IMR-90 (cell line): ENCODE data around the gene USP5. TPM values are rescaled to one million over a fixed set of nuclear protein-coding genes. Genes with fewer than 3 reads are reported as not detected.

Source experiments
- ATAC-seq: fragments of 200-7000 bp; cut with Tn5 transposase; 2 replicates; pipeline ENCODE4 v1.9.1; 2020; ENCODE audit warnings: low read depth, mild to moderate bottlenecking, moderate library complexity
- BruUV-seq: library from RNA; stranded (reverse); fragments of 400-500 nt; replicated peaks from 2 replicates; lab custom pipeline; 2021; lab: Mats Ljungman, UMichigan
- CTCF ChIA-PET: fragments of 300-600 bp; formaldehyde crosslinking; extraction: SDS; loops from one replicate; lab custom pipeline; 2021; ENCODE audit warnings: antibody characterized with exemption; lab: Yijun Ruan, JAX
- POLR2A ChIA-PET: fragments of 300-600 bp; sonication (Branson Sonifier 250); formaldehyde crosslinking; loops from one replicate; lab custom pipeline; 2022; ENCODE audit warnings: antibody characterized with exemption; ENCODE audit not compliant: unreplicated experiment; lab: Charles Lee
- DNase-seq: peaks from one replicate; pipeline ENCODE4 v3.0.0; 2013
- H2AFZ ChIP-seq: replicated peaks from 2 replicates; pipeline ENCODE3; 2013; ENCODE audit warnings: low read length, mild to moderate bottlenecking; ENCODE audit not compliant: poor library complexity
- H2AK5ac ChIP-seq: 2 replicates; pipeline ENCODE4 v1.6.1; 2013; ENCODE audit warnings: low read depth, low read length, inconsistent platforms
- H2AK9ac ChIP-seq: replicated peaks from 2 replicates; pipeline ENCODE3; 2013; ENCODE audit warnings: mild to moderate bottlenecking, low read depth, low read length, moderate library complexity; ENCODE audit not compliant: poor library complexity
- H2BK120ac ChIP-seq: 2 replicates; pipeline ENCODE4 v1.6.1; 2013; ENCODE audit warnings: low read depth, low read length, inconsistent platforms
- H2BK15ac ChIP-seq: 3 replicates; pipeline ENCODE4 v1.6.1; 2013; ENCODE audit warnings: low read depth, low read length, inconsistent platforms
- H2BK20ac ChIP-seq: 2 replicates; pipeline ENCODE4 v1.6.1; 2013; ENCODE audit warnings: low read depth, mild to moderate bottlenecking, inconsistent platforms, low read length, moderate library complexity
- H2BK5ac ChIP-seq: 2 replicates; pipeline ENCODE4 v1.6.1; 2013; ENCODE audit warnings: mild to moderate bottlenecking, low read depth, low read length, inconsistent platforms; ENCODE audit not compliant: poor library complexity, severe bottlenecking
- H3K14ac ChIP-seq: replicated peaks from 2 replicates; pipeline ENCODE4 v1.6.1; 2013; ENCODE audit warnings: low read depth, low read length, inconsistent platforms
- H3K18ac ChIP-seq: 2 replicates; pipeline ENCODE4 v1.6.1; 2013; ENCODE audit warnings: low read depth, low read length, control low read depth
- H3K23ac ChIP-seq: 2 replicates; pipeline ENCODE4 v1.6.1; 2013; ENCODE audit warnings: low read depth, low read length, inconsistent platforms
- H3K27ac ChIP-seq: 2 replicates; pipeline ENCODE4 v1.5.1; 2013; ENCODE audit warnings: mild to moderate bottlenecking, control low read depth, low read length; ENCODE audit not compliant: insufficient read depth
- H3K27me3 ChIP-seq: 2 replicates; pipeline ENCODE4 v1.6.1; 2013; ENCODE audit warnings: low read length; ENCODE audit not compliant: control insufficient read depth, insufficient read depth
- H3K36me3 ChIP-seq: 2 replicates; pipeline ENCODE4 v1.6.1; 2013; ENCODE audit warnings: low read length, mixed read lengths; ENCODE audit not compliant: control insufficient read depth, insufficient read depth
- H3K4ac ChIP-seq: 2 replicates; pipeline ENCODE4 v1.6.1; 2013; ENCODE audit warnings: low read depth, low read length, inconsistent platforms
- H3K4me1 ChIP-seq: 2 replicates; pipeline ENCODE4 v1.6.1; 2013; ENCODE audit warnings: low read length, mixed read lengths; ENCODE audit not compliant: control insufficient read depth, insufficient read depth
- H3K4me2 ChIP-seq: 2 replicates; pipeline ENCODE4 v1.6.1; 2013; ENCODE audit warnings: low read depth, mild to moderate bottlenecking, control low read depth, low read length, moderate library complexity
- H3K4me3 ChIP-seq: 2 replicates; pipeline ENCODE4 v1.5.1; 2013; ENCODE audit warnings: low read depth, mild to moderate bottlenecking, control low read depth, low read length, moderate library complexity; ENCODE audit not compliant: insufficient read depth
- H3K56ac ChIP-seq: 2 replicates; pipeline ENCODE4 v1.6.1; 2013; ENCODE audit warnings: low read length, inconsistent platforms; ENCODE audit not compliant: insufficient read depth; ENCODE audit errors: extremely low read depth
- H3K79me1 ChIP-seq, 2 experiments: 2 replicates each; pipeline ENCODE4 v1.6.1; 2013; ENCODE audit warnings: low read length in 2 of 2, inconsistent platforms in 1 of 2, low read depth in 1 of 2
- H3K9ac ChIP-seq: 2 replicates; pipeline ENCODE4 v1.6.1; 2013; ENCODE audit warnings: low read depth, low read length, control low read depth
- H3K9me1 ChIP-seq: 2 replicates; pipeline ENCODE4 v1.6.1; 2013; ENCODE audit warnings: low read length, inconsistent platforms; ENCODE audit not compliant: insufficient read depth
- H3K9me3 ChIP-seq: 2 replicates; pipeline ENCODE4 v1.6.1; 2013; ENCODE audit warnings: low read length; ENCODE audit not compliant: control insufficient read depth, insufficient read depth
- H4K20me1 ChIP-seq: 2 replicates; pipeline ENCODE4 v1.6.1; 2013; ENCODE audit warnings: low read length, inconsistent platforms; ENCODE audit not compliant: insufficient read depth
- H4K5ac ChIP-seq: 2 replicates; pipeline ENCODE4 v1.6.1; 2013; ENCODE audit warnings: mild to moderate bottlenecking, low read depth, low read length, control low read depth
- H4K8ac ChIP-seq, 2 experiments: 2 replicates each; pipeline ENCODE4 v1.6.1; 2013; ENCODE audit warnings: low read depth in 2 of 2, low read length in 2 of 2, control low read depth in 1 of 2, inconsistent platforms in 1 of 2
- H4K91ac ChIP-seq: 2 replicates; pipeline ENCODE4 v1.6.1; 2013; ENCODE audit warnings: low read depth, low read length, inconsistent platforms; ENCODE audit not compliant: insufficient read depth
- BHLHE40 ChIP-seq: fragments of 150-350 bp; IDR thresholded peaks from 2 replicates; pipeline ENCODE4 v1.6.1; 2016; ENCODE audit warnings: mild to moderate bottlenecking, low read depth, low read length
- CEBPB ChIP-seq: IDR thresholded peaks from 2 replicates; pipeline ENCODE4 v1.6.1; 2012; ENCODE audit warnings: low read depth, low read length, improper control_type of control experiment
- CHD1 ChIP-seq: IDR thresholded peaks from 2 replicates; pipeline ENCODE4 v1.6.1; 2012; ENCODE audit warnings: low read depth, low read length, improper control_type of control experiment
- MAFK ChIP-seq: IDR thresholded peaks from 2 replicates; pipeline ENCODE4 v1.6.1; 2012; ENCODE audit warnings: low read depth, low read length, improper control_type of control experiment
- MAZ ChIP-seq: IDR thresholded peaks from 2 replicates; pipeline ENCODE4 v1.6.1; 2012; ENCODE audit warnings: low read depth, mild to moderate bottlenecking, low read length, improper control_type of control experiment, moderate library complexity, borderline replicate concordance
- MXI1 ChIP-seq: IDR thresholded peaks from 2 replicates; pipeline ENCODE4 v1.6.1; 2012; ENCODE audit warnings: low read depth, mild to moderate bottlenecking, low read length, moderate library complexity, borderline replicate concordance
- NFE2L2 ChIP-seq: fragments of 150-350 bp; IDR thresholded peaks from 2 replicates; pipeline ENCODE4 v1.6.1; 2016; ENCODE audit warnings: low read depth, mild to moderate bottlenecking, low read length
- POLR2A ChIP-seq: IDR thresholded peaks from 2 replicates; pipeline ENCODE4 v1.6.1; 2012; ENCODE audit warnings: mild to moderate bottlenecking, low read depth, low read length
- RAD21 ChIP-seq: IDR thresholded peaks from 2 replicates; pipeline ENCODE4 v1.6.1; 2012; ENCODE audit warnings: low read length, improper control_type of control experiment
- RCOR1 ChIP-seq: IDR thresholded peaks from 2 replicates; pipeline ENCODE4 v1.6.1; 2012; ENCODE audit warnings: mild to moderate bottlenecking, low read length, improper control_type of control experiment; ENCODE audit not compliant: insufficient replicate concordance
- SMC3 ChIP-seq: fragments of 150-350 bp; IDR thresholded peaks from 2 replicates; pipeline ENCODE4 v1.6.1; 2016; ENCODE audit warnings: low read depth, mild to moderate bottlenecking, antibody characterized with exemption, low read length, moderate library complexity
- WGBS, 2 experiments: methylation state at CpG; one replicate each; pipeline versions ENCODE4 v1.1.5 to v1.1.7; 2013; ENCODE audit warnings: missing lambda C conversion rate in 2 of 2; ENCODE audit not compliant: insufficient read length in 1 of 2; ENCODE audit errors: extremely low coverage in 2 of 2; 5-methylcytosine and 5-hydroxymethylcytosine counted together
- dilution Hi-C: fragments of 300-500 bp; cut with HindIII; formaldehyde crosslinking; loops from one replicate; pipeline ENCODE4 v1.14.3; 2018; ENCODE audit warnings: low sequenced_read_pairs; ENCODE audit not compliant: unreplicated experiment
- in situ Hi-C: fragments of 300-500 bp; cut with MboI; formaldehyde crosslinking; loops from 3 replicates; pipeline ENCODE4 v1.14.3; 2019; ENCODE audit warnings: low sequenced_read_pairs, inconsistent platforms, mixed read lengths
- intact Hi-C: fragments of 100-400 bp; cut with micrococcal nuclease; formaldehyde crosslinking; loops from 2 replicates; pipeline ENCODE4 v1.10.0; 2022
- polyA plus RNA-seq, 3 experiments: library from polyadenylated mRNA; depleted of rRNA; stranded (reverse); fragments of >200 nt; gene quantifications; 2 replicates each; pipeline ENCODE4 v1.2.3, GENCODE V29; 2012; ENCODE audit warnings: low replicate concordance in 1 of 3
- total RNA-seq: library from RNA; depleted of rRNA; stranded (reverse); fragments of >200 nt; gene quantifications from 2 replicates; pipeline ENCODE4 v1.2.3, GENCODE V29; 2012
- TF ChIP-seq, protein P1 (sequence below): fragments of 150-350 bp; IDR thresholded peaks from 2 replicates; pipeline ENCODE4 v1.6.1; 2017; ENCODE audit warnings: mild to moderate bottlenecking, antibody characterized with exemption, low read length, low read depth
- TF ChIP-seq, protein P2 (sequence below): conservative IDR thresholded peaks from 2 replicates; pipeline ENCODE4 v1.5.1; 2012; ENCODE audit warnings: mild to moderate bottlenecking, low read depth, low read length, improper control_type of control experiment

Gene USP5
- total and polyA plus RNA-seq, 2 of the 4 experiments (the other 2 are of a cell fraction), result 69.7 to 125 TPM

DNA sequence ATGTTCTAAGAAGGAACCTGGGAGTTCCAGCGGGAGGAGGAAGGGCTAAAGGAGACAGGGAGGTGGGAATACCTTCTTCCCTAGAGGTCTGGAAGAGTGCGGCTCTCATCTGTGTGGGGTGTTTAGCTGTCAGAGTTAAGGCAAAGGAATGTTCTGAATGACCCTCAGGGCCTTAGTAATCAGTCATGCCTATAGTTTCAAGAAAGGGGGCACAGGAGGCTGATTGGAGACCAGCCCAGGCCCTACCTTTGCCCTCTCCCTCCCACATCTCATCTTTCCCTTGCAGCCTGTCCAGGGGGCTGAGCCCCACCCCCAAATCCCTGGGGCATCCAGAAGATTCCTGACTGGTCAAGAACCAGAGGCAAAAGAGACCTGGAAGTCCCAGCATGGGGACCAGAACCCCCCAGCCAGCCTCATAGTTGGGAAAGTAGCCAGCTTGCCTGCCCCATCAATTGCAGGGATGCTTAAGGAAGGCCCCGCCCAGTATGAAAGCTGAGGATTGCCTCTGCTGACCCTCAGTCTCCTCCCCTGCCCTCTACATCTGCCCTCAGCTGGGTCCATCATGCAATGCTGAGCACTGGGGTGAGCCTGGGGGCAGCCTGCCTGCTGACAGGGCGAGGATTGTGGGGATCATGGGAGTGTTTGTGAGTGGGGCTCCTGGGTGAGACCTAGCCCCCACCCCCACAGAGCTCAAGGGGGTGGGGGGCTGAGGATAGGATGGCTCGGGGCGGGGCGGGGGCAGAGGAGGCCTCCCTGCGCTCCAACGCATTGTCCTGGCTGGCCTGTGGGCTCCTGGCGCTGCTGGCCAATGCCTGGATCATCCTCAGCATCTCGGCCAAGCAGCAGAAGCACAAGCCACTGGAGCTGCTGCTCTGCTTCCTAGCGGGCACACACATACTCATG is 28.5 kb upstream of the USP5 start:
- ChIA-PET POLR2A (interaction anchor here (0.6 to 0.9 kb wide), 2 partner anchors 10 to 289 kb away, joined by 5 to 8 read pairs; partner anchors contain the start of gene GAPDH), CTCF (no interaction called here)
- Histone ChIP-seq H3K9me1 (peaks cover 2% of the 10 kb centered on the region; the same call in 1 of the 2 replicates), H3K56ac (no peak overlapping the region), H4K91ac (0 out of 2 replicates have a peak overlapping the region, but pooled peaks have one; percentile 1), H3K36me3 (no peaks in the 10 kb centered on the region), H3K4me1 (peaks cover 18% of the 10 kb centered on the region), H2AK9ac (peak overlapping the region; percentile 69), H3K27ac (no peak overlapping the region), H2BK5ac (no peak overlapping the region), H3K9ac (no peak overlapping the region), H3K9me3 (no peaks in the 10 kb centered on the region), H2BK15ac (no peak overlapping the region), H2AK5ac (peak overlapping the region; percentile 8; the same call in 1 of the 2 replicates), H3K79me1 (peaks cover 0 to 32% of the 10 kb centered on the region in 2 experiments; a peak in 2 of 4 replicates), H3K4me2 (no peak overlapping the region), H3K4ac (no peak overlapping the region), H4K8ac (no peak overlapping the region), H3K18ac (no peak overlapping the region), H2BK20ac (no peak overlapping the region; the same call in 1 of the 2 replicates), H3K4me3 (no peak overlapping the region), H3K14ac (no peak overlapping the region), H4K5ac (no peak overlapping the region), H2BK120ac (no peak overlapping the region), H3K23ac (no peak overlapping the region), H4K20me1 (no peaks in the 10 kb centered on the region), H2AFZ (peak overlapping the region; percentile 38), H3K27me3 (peaks cover 2% of the 10 kb centered on the region; the same call in 1 of the 2 replicates)
- DNase-seq, result no peak
- dilution Hi-C loops (no loop called here), in situ Hi-C loops (loop anchor here (10.0 kb wide), 1 partner anchor 209 kb away; no protein-coding TSS in a partner anchor), intact Hi-C loops (loop anchor here (2.0 kb wide), 1 partner anchor 207 kb away; no protein-coding TSS in a partner anchor)
- no peak for ATAC-seq
- 93% methylated on average over 3 of the region's 12 CpGs; no CpG with 5 or more reads in 1 of the 2 experiments for WGBS, 2 experiments
- BruUV-seq, result no TSS peak
- TF ChIP-seq, protein P1, sequence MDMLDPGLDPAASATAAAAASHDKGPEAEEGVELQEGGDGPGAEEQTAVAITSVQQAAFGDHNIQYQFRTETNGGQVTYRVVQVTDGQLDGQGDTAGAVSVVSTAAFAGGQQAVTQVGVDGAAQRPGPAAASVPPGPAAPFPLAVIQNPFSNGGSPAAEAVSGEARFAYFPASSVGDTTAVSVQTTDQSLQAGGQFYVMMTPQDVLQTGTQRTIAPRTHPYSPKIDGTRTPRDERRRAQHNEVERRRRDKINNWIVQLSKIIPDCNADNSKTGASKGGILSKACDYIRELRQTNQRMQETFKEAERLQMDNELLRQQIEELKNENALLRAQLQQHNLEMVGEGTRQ, result no peak
- TF ChIP-seq RCOR1, result no peak
- TF ChIP-seq RAD21, result no peak
- no peak for TF ChIP-seq CHD1
- TF ChIP-seq BHLHE40, result no peak
- TF ChIP-seq, protein P2, sequence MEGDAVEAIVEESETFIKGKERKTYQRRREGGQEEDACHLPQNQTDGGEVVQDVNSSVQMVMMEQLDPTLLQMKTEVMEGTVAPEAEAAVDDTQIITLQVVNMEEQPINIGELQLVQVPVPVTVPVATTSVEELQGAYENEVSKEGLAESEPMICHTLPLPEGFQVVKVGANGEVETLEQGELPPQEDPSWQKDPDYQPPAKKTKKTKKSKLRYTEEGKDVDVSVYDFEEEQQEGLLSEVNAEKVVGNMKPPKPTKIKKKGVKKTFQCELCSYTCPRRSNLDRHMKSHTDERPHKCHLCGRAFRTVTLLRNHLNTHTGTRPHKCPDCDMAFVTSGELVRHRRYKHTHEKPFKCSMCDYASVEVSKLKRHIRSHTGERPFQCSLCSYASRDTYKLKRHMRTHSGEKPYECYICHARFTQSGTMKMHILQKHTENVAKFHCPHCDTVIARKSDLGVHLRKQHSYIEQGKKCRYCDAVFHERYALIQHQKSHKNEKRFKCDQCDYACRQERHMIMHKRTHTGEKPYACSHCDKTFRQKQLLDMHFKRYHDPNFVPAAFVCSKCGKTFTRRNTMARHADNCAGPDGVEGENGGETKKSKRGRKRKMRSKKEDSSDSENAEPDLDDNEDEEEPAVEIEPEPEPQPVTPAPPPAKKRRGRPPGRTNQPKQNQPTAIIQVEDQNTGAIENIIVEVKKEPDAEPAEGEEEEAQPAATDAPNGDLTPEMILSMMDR, result no peak
- no peak for TF ChIP-seq MXI1
- TF ChIP-seq POLR2A, result no peak
- no peak for TF ChIP-seq SMC3
- TF ChIP-seq MAFK, result no peak
- TF ChIP-seq CEBPB, result no peak
- TF ChIP-seq NFE2L2, result no peak
- TF ChIP-seq MAZ, result no peak
